Glutamatergic neuron (in vitro differentiated cells): ENCODE measurements around the gene XYLT1. TPM values are rescaled to one million over a fixed set of nuclear protein-coding genes. Genes with fewer than 3 reads are reported as not detected.

Experiments used
- DNase-seq: peaks from one replicate; pipeline ENCODE4 v3.0.0; 2022
- H3K27ac Mint-ChIP-seq: one replicate; pipeline ENCODE4 v1.8.0; 2020; ENCODE audit warnings: mild to moderate bottlenecking, mixed read lengths, inconsistent platforms; ENCODE audit not compliant: unreplicated experiment
- H3K27me3 Mint-ChIP-seq: one replicate; pipeline ENCODE4 v1.8.0; 2020; ENCODE audit warnings: mild to moderate bottlenecking, moderate library complexity, mixed read lengths, inconsistent platforms; ENCODE audit not compliant: unreplicated experiment
- H3K36me3 Mint-ChIP-seq: one replicate; pipeline ENCODE4 v1.8.0; 2020; ENCODE audit warnings: mild to moderate bottlenecking, mixed read lengths, inconsistent platforms; ENCODE audit not compliant: unreplicated experiment
- H3K4me1 Mint-ChIP-seq: one replicate; pipeline ENCODE4 v1.8.0; 2020; ENCODE audit warnings: mild to moderate bottlenecking, low read depth, mixed read lengths, inconsistent platforms; ENCODE audit not compliant: unreplicated experiment
- H3K4me3 Mint-ChIP-seq: one replicate; pipeline ENCODE4 v1.8.0; 2020; ENCODE audit warnings: mild to moderate bottlenecking, mixed read lengths, inconsistent platforms; ENCODE audit not compliant: unreplicated experiment
- H3K9me3 Mint-ChIP-seq: one replicate; pipeline ENCODE4 v1.8.0; 2020; ENCODE audit warnings: mild to moderate bottlenecking, moderate library complexity, mixed read lengths, inconsistent platforms; ENCODE audit not compliant: unreplicated experiment
- total RNA-seq: library from RNA; stranded (reverse); fragmentation: NEBNext Ultra II Directional; extraction: Animal tissue kit (Norgen Biotek cat#: 25700); gene quantifications from one replicate; pipeline ENCODE4 v1.2.1, GENCODE V29; 2021; ENCODE audit not compliant: unreplicated experiment
- TF ChIP-seq, protein P1 (sequence below): fragments of 200-600 bp; sonication (generic); IDR thresholded peaks from one replicate; pipeline ENCODE4 v1.5.0; 2021; ENCODE audit not compliant: partially characterized antibody, unreplicated experiment

Gene XYLT1
- total RNA-seq, 1 donor from 2014 or later, result 18.4 TPM

DNA sequence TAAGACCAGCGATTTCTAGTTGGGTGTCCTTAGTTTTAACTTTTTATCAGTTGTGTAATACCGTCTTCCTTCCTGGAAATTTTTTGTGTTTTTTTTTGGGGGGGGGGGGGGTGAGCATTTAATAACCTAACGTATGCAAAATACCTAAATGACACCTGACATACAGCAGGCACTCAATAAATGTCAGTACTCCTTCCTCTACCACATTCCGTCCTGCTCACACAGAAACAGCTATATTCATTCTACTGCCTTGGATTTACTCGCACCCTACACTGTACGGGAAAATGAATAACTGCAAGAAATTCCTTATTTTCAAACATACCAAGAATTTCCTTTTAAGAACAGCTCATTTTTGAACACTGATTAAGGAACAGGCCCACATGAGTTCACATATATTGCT, 5.3 kb downstream of the XYLT1 start:
- H3K27ac Mint-ChIP-seq, result no peak overlapping the region
- DNase-seq, result no peak
- peaks cover 8% of the 10 kb centered on the region for H3K27me3 Mint-ChIP-seq
- H3K4me3 Mint-ChIP-seq, result no peak overlapping the region
- peaks cover 34% of the 10 kb centered on the region for H3K4me1 Mint-ChIP-seq
- H3K36me3 Mint-ChIP-seq, result peaks cover 5% of the 10 kb centered on the region
- TF ChIP-seq, protein P1, sequence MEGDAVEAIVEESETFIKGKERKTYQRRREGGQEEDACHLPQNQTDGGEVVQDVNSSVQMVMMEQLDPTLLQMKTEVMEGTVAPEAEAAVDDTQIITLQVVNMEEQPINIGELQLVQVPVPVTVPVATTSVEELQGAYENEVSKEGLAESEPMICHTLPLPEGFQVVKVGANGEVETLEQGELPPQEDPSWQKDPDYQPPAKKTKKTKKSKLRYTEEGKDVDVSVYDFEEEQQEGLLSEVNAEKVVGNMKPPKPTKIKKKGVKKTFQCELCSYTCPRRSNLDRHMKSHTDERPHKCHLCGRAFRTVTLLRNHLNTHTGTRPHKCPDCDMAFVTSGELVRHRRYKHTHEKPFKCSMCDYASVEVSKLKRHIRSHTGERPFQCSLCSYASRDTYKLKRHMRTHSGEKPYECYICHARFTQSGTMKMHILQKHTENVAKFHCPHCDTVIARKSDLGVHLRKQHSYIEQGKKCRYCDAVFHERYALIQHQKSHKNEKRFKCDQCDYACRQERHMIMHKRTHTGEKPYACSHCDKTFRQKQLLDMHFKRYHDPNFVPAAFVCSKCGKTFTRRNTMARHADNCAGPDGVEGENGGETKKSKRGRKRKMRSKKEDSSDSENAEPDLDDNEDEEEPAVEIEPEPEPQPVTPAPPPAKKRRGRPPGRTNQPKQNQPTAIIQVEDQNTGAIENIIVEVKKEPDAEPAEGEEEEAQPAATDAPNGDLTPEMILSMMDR, result no peak
- peaks cover 9% of the 10 kb centered on the region for H3K9me3 Mint-ChIP-seq

- H3K4me1 Mint-ChIP-seq, result peaks cover 29% of the 10 kb centered on the region
- H3K27me3 Mint-ChIP-seq, result peaks cover 2% of the 10 kb centered on the region
- H3K4me3 Mint-ChIP-seq, result no peak overlapping the region
- H3K36me3 Mint-ChIP-seq, result no peaks in the 10 kb centered on the region
- TF ChIP-seq, protein P1, result no peak
- DNase-seq, result no peak
- peak overlapping the region; percentile 31 for H3K27ac Mint-ChIP-seq
- peaks cover 7% of the 10 kb centered on the region for H3K9me3 Mint-ChIP-seq
Measured at GRCh38 chr16:17463335-17463734, 7.4 kb downstream of the XYLT1 start.

DNA sequence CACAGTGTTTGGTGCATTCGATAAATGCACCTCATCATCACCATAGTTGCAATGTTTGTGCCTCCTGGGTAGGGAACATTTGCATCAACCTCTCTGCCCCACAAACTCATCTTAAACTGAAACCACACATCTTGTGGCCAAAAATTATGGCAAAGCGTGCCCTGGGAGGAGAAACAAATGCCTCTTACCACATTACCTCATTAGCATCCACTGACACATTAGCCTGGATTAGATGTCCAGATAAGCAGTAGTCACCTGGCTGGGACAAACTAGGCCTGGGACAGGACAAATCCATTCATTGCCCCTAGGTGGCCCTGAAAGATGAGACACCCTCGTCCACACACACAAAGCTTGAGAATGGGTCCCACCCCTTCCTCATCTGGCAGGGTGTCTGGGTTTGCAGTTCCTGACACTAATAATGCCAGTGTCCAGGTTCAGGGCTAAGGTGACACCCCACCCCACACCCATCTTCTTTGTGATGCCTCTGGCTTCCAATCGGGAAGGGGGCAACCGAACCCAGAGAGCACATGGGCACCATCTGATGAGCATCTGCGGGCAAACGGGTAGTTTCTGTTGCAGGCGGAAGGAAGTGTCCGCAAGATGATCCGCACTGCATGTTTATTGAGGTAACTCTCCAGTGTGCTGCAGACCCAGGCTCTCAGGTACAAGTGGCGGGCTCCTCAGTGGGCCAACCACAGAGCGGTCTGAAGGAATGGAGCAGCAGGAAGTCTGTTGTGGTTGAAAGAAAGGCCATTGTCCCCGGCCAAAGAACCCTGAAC, 8.6 kb downstream of the XYLT1 start:
- TF ChIP-seq, protein P1, result no peak
- Mint-ChIP-seq H3K9me3 (peaks cover 3% of the 10 kb centered on the region), H3K4me1 (peaks cover 24% of the 10 kb centered on the region), H3K27me3 (peaks cover 2% of the 10 kb centered on the region), H3K36me3 (no peaks in the 10 kb centered on the region), H3K4me3 (no peak overlapping the region), H3K27ac (no peak overlapping the region)
- no peak for DNase-seq

DNA sequence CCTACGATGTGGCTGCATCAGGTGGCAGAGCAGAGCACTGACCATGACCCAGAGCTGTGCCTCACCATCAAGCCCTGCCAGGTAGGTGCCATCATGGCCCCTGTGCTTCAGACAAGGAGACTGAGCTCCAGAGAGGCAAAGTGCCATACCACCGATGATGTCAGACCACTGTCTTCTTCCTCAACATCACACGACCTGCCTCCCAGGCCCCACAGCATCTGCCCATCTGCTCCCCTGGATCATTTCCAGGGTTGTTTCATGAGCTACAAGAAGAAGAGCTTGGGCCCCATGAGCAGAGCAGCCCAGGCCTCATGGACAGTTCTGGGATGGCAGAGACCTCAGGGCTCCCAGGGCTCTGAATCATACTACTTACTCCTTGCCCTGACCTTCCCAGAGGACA, 9.9 kb downstream of the XYLT1 start:
- H3K36me3 Mint-ChIP-seq, result no peaks in the 10 kb centered on the region
- peaks cover 2% of the 10 kb centered on the region for H3K27me3 Mint-ChIP-seq
- H3K9me3 Mint-ChIP-seq, result peaks cover 3% of the 10 kb centered on the region
- TF ChIP-seq, protein P1, result no peak
- DNase-seq, result no peak
- H3K4me1 Mint-ChIP-seq, result peaks cover 21% of the 10 kb centered on the region
- H3K27ac Mint-ChIP-seq, result no peak overlapping the region
- H3K4me3 Mint-ChIP-seq, result no peak overlapping the region

- no peak for DNase-seq
- H3K9me3 Mint-ChIP-seq, result peaks cover 3% of the 10 kb centered on the region
- H3K36me3 Mint-ChIP-seq, result no peaks in the 10 kb centered on the region
- peaks cover 2% of the 10 kb centered on the region for H3K27me3 Mint-ChIP-seq
- H3K27ac Mint-ChIP-seq, result no peak overlapping the region
- H3K4me1 Mint-ChIP-seq, result peaks cover 21% of the 10 kb centered on the region
- TF ChIP-seq, protein P1, result no peak
- H3K4me3 Mint-ChIP-seq, result no peak overlapping the region
Measured at GRCh38 chr16:17459903-17460521, 10.7 kb downstream of the XYLT1 start.
